Transverse colon (tissue), 4 donors: Measurements from ENCODE around the gene NDUFS6. TPM values are rescaled to one million over a fixed set of nuclear protein-coding genes. Genes with fewer than 3 reads are reported as not detected.

ENCODE experiments used
- DNase-seq: peaks from one replicate; pipeline ENCODE4 v3.0.0-alpha.2; 2019
- H3K27ac ChIP-seq, 4 donors: fragments of 200-600 bp; sonication (generic); 2 replicates each; pipeline ENCODE4 v1.5.1; 2016 to 2018; ENCODE audit warnings: inconsistent platforms in 4 of 4
- H3K27me3 ChIP-seq: fragments of 200-600 bp; sonication (generic); 2 replicates; pipeline ENCODE4 v1.5.1; 2017; ENCODE audit warnings: inconsistent platforms
- H3K36me3 ChIP-seq, 4 donors: fragments of 200-600 bp; sonication (generic); 2 replicates each; pipeline ENCODE4 v1.5.1; 2017 to 2019; ENCODE audit warnings: inconsistent platforms in 4 of 4
- H3K4me1 ChIP-seq, 4 donors: fragments of 200-600 bp; sonication (generic); 2 replicates each; pipeline ENCODE4 v1.5.1; 2017 to 2020; ENCODE audit warnings: inconsistent platforms in 4 of 4
- H3K4me3 ChIP-seq, 4 donors: fragments of 200-600 bp; sonication (generic); 1 replicate in 1 of 4; 2 replicates in 3 of 4; pipeline versions ENCODE4 v1.5.1 to v1.6.1; 2017 to 2019; ENCODE audit warnings: inconsistent platforms in 4 of 4
- H3K9me3 ChIP-seq, 2 donors: fragments of 200-600 bp; sonication (generic); 2 replicates each; pipeline ENCODE4 v1.5.1; 2017 to 2019; ENCODE audit warnings: inconsistent platforms in 2 of 2
- EP300 ChIP-seq: sonication (generic); formaldehyde crosslinking; IDR thresholded peaks from one replicate; pipeline ENCODE4 v1.6.1; 2017; ENCODE audit warnings: antibody characterized with exemption, low read depth
- POLR2A ChIP-seq: fragments of 450-650 bp; IDR thresholded peaks from one replicate; pipeline ENCODE4 v1.6.1; 2016; ENCODE audit warnings: antibody characterized with exemption, mild to moderate bottlenecking, moderate library complexity
- POLR2AphosphoS5 ChIP-seq, 3 donors: sonication (generic); formaldehyde crosslinking; IDR thresholded peaks; one replicate each; pipeline ENCODE4 v1.6.1; 2016; ENCODE audit warnings: antibody characterized with exemption in 3 of 3
- WGBS, 2 donors: methylation state at CpG; one replicate each; pipeline ENCODE4 v1.1.5; 2018; ENCODE audit warnings: low coverage in 1 of 2; 5-methylcytosine and 5-hydroxymethylcytosine counted together
- in situ Hi-C, 4 donors: fragments of 200-750 bp; cut with MboI; loops; one replicate each; pipeline versions ENCODE4 v1.15.0 to v1.15.1; 2017; ENCODE audit warnings: low sequenced_read_pairs in 3 of 4, low pct_ligation_motif_present in 1 of 4, low pct_unique_long_range_greater_than_20kb in 1 of 4
- intact Hi-C: fragments of 100-400 bp; cut with DNase I; formaldehyde crosslinking; loops from one replicate; pipeline ENCODE4 v1.15.1; 2023; ENCODE audit warnings: low total_unique reads
- total RNA-seq, 4 donors: library from RNA; depleted of rRNA; stranded (reverse); fragments of >200 nt; gene quantifications; one replicate each; pipeline ENCODE4 v1.1.0, GENCODE V29; 2016
- TF ChIP-seq, protein P1 (sequence below), 5 experiments: fragments of 200-600 bp in 3 of 5; fragments of 450-650 bp in 2 of 5; sonication (generic) in 3 of 5; IDR thresholded peaks; 1 replicate in 2 of 5; 2 replicates in 3 of 5; pipeline ENCODE4 v1.5.1; 2016 to 2017; ENCODE audit warnings: antibody characterized with exemption in 5 of 5, inconsistent platforms in 3 of 5, mild to moderate bottlenecking in 2 of 5, moderate library complexity in 1 of 5

The NDUFS6 gene
- total RNA-seq, 4 donors from 2014 or later: 36.4 to 133 (median 66.4) TPM

DNA sequence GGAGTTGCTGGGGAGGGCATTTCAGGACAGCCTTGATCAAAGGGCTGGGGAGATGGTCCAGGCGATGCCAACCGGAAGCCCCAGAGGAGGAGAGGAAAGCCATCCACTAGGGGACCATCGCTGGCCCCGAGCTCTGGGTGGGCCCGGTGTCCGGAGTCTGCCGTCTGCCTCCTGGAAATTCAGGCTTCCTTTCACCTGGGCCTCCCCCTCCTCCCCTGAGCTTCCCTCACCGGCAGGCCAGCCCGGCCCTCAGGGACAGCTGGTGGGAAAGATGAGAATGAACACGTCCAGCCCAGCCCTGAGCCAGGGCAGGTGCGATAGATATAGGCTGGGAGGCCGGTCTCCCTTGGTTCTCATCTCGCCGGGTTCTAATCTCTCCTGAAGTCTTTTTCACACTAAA, 64.3 kb downstream of the NDUFS6 start:
- H3K27me3 ChIP-seq: peaks cover 49% of the 10 kb centered on the region
- H3K4me3 ChIP-seq: no peak overlapping the region
- TF ChIP-seq POLR2AphosphoS5 (IDR thresholded peaks at IDR 0.05): no peak
- TF ChIP-seq POLR2A: no peak
- TF ChIP-seq, protein P1, sequence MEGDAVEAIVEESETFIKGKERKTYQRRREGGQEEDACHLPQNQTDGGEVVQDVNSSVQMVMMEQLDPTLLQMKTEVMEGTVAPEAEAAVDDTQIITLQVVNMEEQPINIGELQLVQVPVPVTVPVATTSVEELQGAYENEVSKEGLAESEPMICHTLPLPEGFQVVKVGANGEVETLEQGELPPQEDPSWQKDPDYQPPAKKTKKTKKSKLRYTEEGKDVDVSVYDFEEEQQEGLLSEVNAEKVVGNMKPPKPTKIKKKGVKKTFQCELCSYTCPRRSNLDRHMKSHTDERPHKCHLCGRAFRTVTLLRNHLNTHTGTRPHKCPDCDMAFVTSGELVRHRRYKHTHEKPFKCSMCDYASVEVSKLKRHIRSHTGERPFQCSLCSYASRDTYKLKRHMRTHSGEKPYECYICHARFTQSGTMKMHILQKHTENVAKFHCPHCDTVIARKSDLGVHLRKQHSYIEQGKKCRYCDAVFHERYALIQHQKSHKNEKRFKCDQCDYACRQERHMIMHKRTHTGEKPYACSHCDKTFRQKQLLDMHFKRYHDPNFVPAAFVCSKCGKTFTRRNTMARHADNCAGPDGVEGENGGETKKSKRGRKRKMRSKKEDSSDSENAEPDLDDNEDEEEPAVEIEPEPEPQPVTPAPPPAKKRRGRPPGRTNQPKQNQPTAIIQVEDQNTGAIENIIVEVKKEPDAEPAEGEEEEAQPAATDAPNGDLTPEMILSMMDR (IDR thresholded peaks at IDR 0.05): no peak
- TF ChIP-seq EP300: no peak
- peaks cover 0 to 7% (median 3%) of the 10 kb centered on the region in 4 donors for H3K4me1 ChIP-seq
- WGBS, 2 donors: 60 to 91% methylated on average over 4 to 14 of the region's 14 CpGs
- H3K36me3 ChIP-seq: no peaks in the 10 kb centered on the region
- intact Hi-C loops (no loop called here), in situ Hi-C loops (no loop called here)
- no peak overlapping the region for H3K27ac ChIP-seq
- no peak for DNase-seq
- no peaks in the 10 kb centered on the region for H3K9me3 ChIP-seq

Other genes starting within 250 kb of the NDUFS6 start
- gene MRPL36, start 1.6 kb upstream of the NDUFS6 start, total RNA-seq: 10 to 100 TPM; 26.7 to 37.4 (median 32.7) TPM
- gene IRX4, start 81.5 kb downstream of the NDUFS6 start, total RNA-seq: not detected